K562 (cell line): ENCODE data around the gene TM9SF4. TPM values are rescaled to one million over a fixed set of nuclear protein-coding genes. Genes with fewer than 3 reads are reported as not detected.

Source experiments
- ADNP ChIP-seq: fragments of 200-800 bp; sonication (Bioruptor generic); IDR thresholded peaks from 2 replicates; pipeline ENCODE4 v1.6.1; 2016; ENCODE audit warnings: missing genetic modification characterization, missing compliant biosample characterization
- CREB1 ChIP-seq, 2 experiments: sonication (generic) in 1 of 2; formaldehyde crosslinking in 1 of 2; IDR thresholded peaks; 2 replicates each; pipeline versions ENCODE4 v1.6.1 to v1.8.0; 2012 to 2022; ENCODE audit warnings: inconsistent platforms in 1 of 2, mild to moderate bottlenecking in 1 of 2, missing genetic modification reagents in 1 of 2, moderate library complexity in 1 of 2
- EHMT2 ChIP-seq: fragments of 450-650 bp; IDR thresholded peaks from 2 replicates; pipeline ENCODE4 v1.6.1; 2018; ENCODE audit warnings: antibody characterized with exemption
- HCFC1 ChIP-seq: IDR thresholded peaks from 2 replicates; pipeline ENCODE4 v1.6.1; 2012; ENCODE audit warnings: low read depth, low read length, improper control_type of control experiment
- KDM1A ChIP-seq, 2 experiments: fragments of 450-650 bp; IDR thresholded peaks; 2 replicates each; pipeline ENCODE4 v1.6.1; 2016; ENCODE audit warnings: mild to moderate bottlenecking in 2 of 2
- MIER1 ChIP-seq: fragments of 450-650 bp; IDR thresholded peaks from 2 replicates; pipeline ENCODE4 v1.6.1; 2016; ENCODE audit warnings: antibody characterized with exemption, mild to moderate bottlenecking, low read depth
- NFE2L1 ChIP-seq: fragments of 450-650 bp; IDR thresholded peaks from 2 replicates; pipeline ENCODE4 v1.6.1; 2016; ENCODE audit warnings: missing genetic modification characterization, low read depth, mild to moderate bottlenecking, missing compliant biosample characterization, moderate library complexity, borderline replicate concordance
- NR1H2 ChIP-seq: sonication (generic); formaldehyde crosslinking; IDR thresholded peaks from 2 replicates; pipeline ENCODE4 v1.4.0; 2020; ENCODE audit warnings: mild to moderate bottlenecking, missing genetic modification reagents
- PHF8 ChIP-seq: fragments of 200-600 bp; sonication (generic); IDR thresholded peaks from 2 replicates; pipeline ENCODE4 v1.6.1; 2012; ENCODE audit warnings: mixed run types, mild to moderate bottlenecking, inconsistent platforms, low read length, moderate library complexity, borderline replicate concordance
- SIN3A ChIP-seq, 2 experiments: fragments of 150-350 bp in 1 of 2; IDR thresholded peaks; 2 replicates each; pipeline ENCODE4 v1.6.1; 2011 to 2016; ENCODE audit warnings: borderline replicate concordance in 2 of 2, low read depth in 2 of 2, low read length in 2 of 2, mild to moderate bottlenecking in 2 of 2, moderate library complexity in 2 of 2; ENCODE audit not compliant: control insufficient read depth in 1 of 2
- XRCC3 ChIP-seq: fragments of 450-650 bp; IDR thresholded peaks from 2 replicates; pipeline ENCODE4 v1.6.1; 2017; ENCODE audit warnings: mild to moderate bottlenecking, moderate library complexity
- XRCC5 ChIP-seq: fragments of 200-400 bp; formaldehyde crosslinking; IDR thresholded peaks from 2 replicates; pipeline ENCODE4 v1.6.1; 2017; ENCODE audit warnings: low read depth, mild to moderate bottlenecking, low read length
- ZNF140 ChIP-seq: fragments of 250-450 bp; sonication (Bioruptor Pico); IDR thresholded peaks from 2 replicates; pipeline ENCODE4 v1.8.0; 2021; ENCODE audit warnings: moderate library complexity, mild to moderate bottlenecking, inconsistent platforms
- polyA plus RNA-seq, 8 experiments: library from polyadenylated mRNA; depleted of rRNA in 4 of 8; stranded (reverse) in 5 of 8; unstranded in 3 of 8; fragments of >200 nt; fragmentation: Nextera tagmentation in 2 of 8; fragmentation: Illumina TruSeq in 1 of 8; extraction: Ambion mirVana in 2 of 8; extraction: Trizol in 1 of 8; gene quantifications; 2 replicates each; pipeline versions ENCODE4 v1.2.1 to v1.2.3, GENCODE V29; 2011 to 2014; ENCODE audit warnings: inconsistent platforms in 1 of 8, missing spikeins in 1 of 8
- total RNA-seq, 7 experiments: library from RNA; depleted of rRNA in 6 of 7; stranded (reverse); fragments of >200 nt in 6 of 7; fragmentation: Illumina TruSeq in 2 of 7; extraction: Trizol in 2 of 7; gene quantifications; 2 replicates each; pipeline versions ENCODE4 v1.2.1 to v1.2.3, GENCODE V29; 2011 to 2021; ENCODE audit warnings: low replicate concordance in 1 of 7
- TF ChIP-seq, protein P1 (sequence below), 2 experiments: fragments of 450-650 bp; conservative IDR thresholded peaks; 2 replicates each; pipeline ENCODE4 v1.6.1; 2017; ENCODE audit warnings: mild to moderate bottlenecking in 2 of 2, moderate library complexity in 2 of 2

The TM9SF4 gene
- total and polyA plus RNA-seq, 9 of the 15 experiments (the other 6 are each of a cell fraction or from before 2014, with no cell fraction given), result 14.5 to 46.3 (median 26.9) TPM

DNA sequence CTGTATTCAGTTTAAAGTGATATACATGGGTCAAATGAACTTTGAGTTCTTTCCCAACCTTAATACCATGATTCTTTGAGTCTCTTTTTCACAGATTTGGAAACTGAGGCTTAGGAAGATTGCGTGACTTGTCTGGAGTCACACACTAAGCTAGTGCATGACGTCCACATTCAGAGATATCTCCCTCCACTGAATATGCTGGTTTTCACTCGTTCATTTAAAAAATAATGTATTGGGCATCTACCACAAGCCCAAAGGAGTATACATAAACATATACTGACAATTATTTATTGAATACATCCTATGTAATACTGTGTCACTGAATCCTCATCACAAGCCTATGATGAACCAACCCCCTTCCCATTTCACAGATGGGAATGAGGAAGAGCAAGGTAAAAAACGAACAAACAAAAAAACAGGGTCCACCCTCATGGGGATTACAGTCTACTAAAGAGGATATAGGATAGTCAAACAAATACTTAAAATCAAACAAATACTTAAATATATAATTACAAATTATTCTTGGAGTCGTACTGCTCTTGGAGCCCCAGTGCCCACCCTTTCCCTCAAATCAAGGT lies 611 bp upstream of the TM9SF4 start (continued):
- TF ChIP-seq SIN3A (IDR thresholded peaks at IDR 0.05; ENCODE audit: borderline replicate concordance in 2 of 2, control insufficient read depth in 1 of 2, low read depth in 2 of 2, low read length in 2 of 2) (no peak), HCFC1 (no peak), NFE2L1 (tag) (no peak), EHMT2 (no peak), CREB1 (IDR thresholded peaks at IDR 0.05) (no peak), CREB1 (CRISPR knock-in tag; IDR thresholded peaks at IDR 0.05) (no peak), XRCC3 (peak; percentile 15; the same call in 1 of the 2 replicates), XRCC5 (no peak), KDM1A (IDR thresholded peaks at IDR 0.05) (peak; percentile 53 to 62; a peak in 2 of 4 replicates), PHF8 (no peak), ZNF140 (CRISPR knock-in tag) (no peak), MIER1 (0 out of 2 replicates have a peak, but pooled peaks have one; percentile 16), NR1H2 (CRISPR knock-in tag) (no peak), ADNP (tag) (peak; percentile 67)
- TF ChIP-seq, protein P1, sequence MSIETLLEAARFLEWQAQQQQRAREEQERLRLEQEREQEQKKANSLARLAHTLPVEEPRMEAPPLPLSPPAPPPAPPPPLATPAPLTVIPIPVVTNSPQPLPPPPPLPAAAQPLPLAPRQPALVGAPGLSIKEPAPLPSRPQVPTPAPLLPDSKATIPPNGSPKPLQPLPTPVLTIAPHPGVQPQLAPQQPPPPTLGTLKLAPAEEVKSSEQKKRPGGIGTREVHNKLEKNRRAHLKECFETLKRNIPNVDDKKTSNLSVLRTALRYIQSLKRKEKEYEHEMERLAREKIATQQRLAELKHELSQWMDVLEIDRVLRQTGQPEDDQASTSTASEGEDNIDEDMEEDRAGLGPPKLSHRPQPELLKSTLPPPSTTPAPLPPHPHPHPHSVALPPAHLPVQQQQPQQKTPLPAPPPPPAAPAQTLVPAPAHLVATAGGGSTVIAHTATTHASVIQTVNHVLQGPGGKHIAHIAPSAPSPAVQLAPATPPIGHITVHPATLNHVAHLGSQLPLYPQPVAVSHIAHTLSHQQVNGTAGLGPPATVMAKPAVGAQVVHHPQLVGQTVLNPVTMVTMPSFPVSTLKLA (conservative IDR thresholded peaks at IDR 0.05), result no peak
